ENCODE measurements around the gene GJB6.

The GJB6 gene

GRCh38 chr13:20178156-20178555 lies 54.0 kb downstream of the GJB6 start:
- H3K4me3 ChIP-seq (ENCODE audit: low read depth, low read length), result no peak overlapping the region
- in situ Hi-C loops (cut with HindIII; ENCODE audit: low sequenced_read_pairs), result loop anchor here (25.0 kb wide), 2 partner anchors 534 to 659 kb away; partner anchors contain the start of gene IL17D
- no peak for DNase-seq (ENCODE audit: low read depth)
- no peak for TF ChIP-seq CTCF (IDR thresholded peaks at IDR 0.05; ENCODE audit: low read depth, low read length, missing control alignments)

GRCh38 chr13:20177049-20177831 lies 54.9 kb downstream of the GJB6 start:
- H3K4me3 ChIP-seq (ENCODE audit: low read depth, low read length), result peak overlapping the region; percentile 6
- no peak for DNase-seq (ENCODE audit: low read depth)
- in situ Hi-C loops (cut with HindIII; ENCODE audit: low sequenced_read_pairs), result loop anchor here (25.0 kb wide), 2 partner anchors 535 to 660 kb away; partner anchors contain the start of gene IL17D
- no peak for TF ChIP-seq CTCF (IDR thresholded peaks at IDR 0.05; ENCODE audit: low read depth, low read length, missing control alignments)

GRCh38 chr13:20175907-20176652 lies 56.0 kb downstream of the GJB6 start:
- H3K4me3 ChIP-seq (ENCODE audit: low read depth, low read length), result no peak overlapping the region
- TF ChIP-seq CTCF (IDR thresholded peaks at IDR 0.05; ENCODE audit: low read depth, low read length, missing control alignments), result no peak
- in situ Hi-C loops (cut with HindIII; ENCODE audit: low sequenced_read_pairs), result loop anchor here (25.0 kb wide), 2 partner anchors 536 to 661 kb away; partner anchors contain the start of gene IL17D
- no peak for DNase-seq (ENCODE audit: low read depth)

- no peak for DNase-seq (ENCODE audit: low read depth)
- H3K4me3 ChIP-seq (ENCODE audit: low read depth, low read length), result no peak overlapping the region
- TF ChIP-seq CTCF (IDR thresholded peaks at IDR 0.05; ENCODE audit: low read depth, low read length, missing control alignments), result no peak
- in situ Hi-C loops (cut with HindIII; ENCODE audit: low sequenced_read_pairs), result loop anchor here (25.0 kb wide), 2 partner anchors 537 to 662 kb away; partner anchors contain the start of gene IL17D
Measured at GRCh38 chr13:20175406-20175794, 56.7 kb downstream of the GJB6 start.

- TF ChIP-seq CTCF (IDR thresholded peaks at IDR 0.05; ENCODE audit: low read depth, low read length, missing control alignments), result no peak
- no peak overlapping the region for H3K4me3 ChIP-seq (ENCODE audit: low read depth, low read length)
- peak; percentile 68 for DNase-seq (ENCODE audit: low read depth)
- in situ Hi-C loops (cut with HindIII; ENCODE audit: low sequenced_read_pairs), result loop anchor here (25.0 kb wide), 2 partner anchors 537 to 662 kb away; partner anchors contain the start of gene IL17D
Measured at GRCh38 chr13:20174656-20175405, 57.3 kb downstream of the GJB6 start.

Data from astrocyte of the cerebellum (primary cell).